ENCODE results near the gene RBBP9. TPM values are rescaled to one million over a fixed set of nuclear protein-coding genes. Genes with fewer than 3 reads are reported as not detected.

The RBBP9 gene
- total and polyA plus RNA-seq, 9 of the 15 experiments (the other 6 are each of a cell fraction or from before 2014, with no cell fraction given) = 0.94 to 4.4 (median 2.5) TPM

- H3K9me1 ChIP-seq (ENCODE audit: control insufficient read depth, insufficient read depth, low read length) = no peaks in the 10 kb centered on the region
- H2AFZ ChIP-seq (ENCODE audit: low read depth, low read length) = peak overlapping the region; percentile 91
- no TSS peak for BruUV-seq (replicated peaks)
- ChIA-PET POLR2A (interaction anchor here (0.9 to 1.5 kb wide), 3 partner anchors 9 to 41 kb away, joined by 3 to 7 read pairs (median 4); partner anchors contain the start of gene SEC23B), CTCF (ENCODE audit: low intra/inter-chr PET ratio) (no interaction called here)
- no peaks in the 10 kb centered on the region for H4K20me1 ChIP-seq (replicated peaks; ENCODE audit: control insufficient read depth, insufficient read depth, low read length)
- intact Hi-C loops (cut with micrococcal nuclease) = no loop called here
- H3K79me2 ChIP-seq (ENCODE audit: control insufficient read depth, insufficient read depth, low read length) = peaks cover 22% of the 10 kb centered on the region
- no peak overlapping the region for H3K27ac ChIP-seq (ENCODE audit: extremely low read depth, low read depth, low read length)
- DNase-seq (ENCODE audit: extremely low read depth in 1 of 4, low spot score in 3 of 4) (no peak), FAIRE-seq (no peak), ATAC-seq (peak; percentile 19)
- peaks cover 9% of the 10 kb centered on the region; the same call in 1 of the 3 replicates for H3K36me3 ChIP-seq (ENCODE audit: control insufficient read depth, insufficient read depth, low read length)
- no peaks in the 10 kb centered on the region for H3K9me3 ChIP-seq (replicated peaks; ENCODE audit: control insufficient read depth, insufficient read depth, low read depth, low read length)
- H3K27me3 ChIP-seq (ENCODE audit: control insufficient read depth in 2 of 2, insufficient read depth in 2 of 2, low read length in 2 of 2) = no peaks in the 10 kb centered on the region
- H3K4me2 ChIP-seq (ENCODE audit: insufficient read depth, low read length) = peak overlapping the region; percentile 78
- TF ChIP-seq, protein P1, sequence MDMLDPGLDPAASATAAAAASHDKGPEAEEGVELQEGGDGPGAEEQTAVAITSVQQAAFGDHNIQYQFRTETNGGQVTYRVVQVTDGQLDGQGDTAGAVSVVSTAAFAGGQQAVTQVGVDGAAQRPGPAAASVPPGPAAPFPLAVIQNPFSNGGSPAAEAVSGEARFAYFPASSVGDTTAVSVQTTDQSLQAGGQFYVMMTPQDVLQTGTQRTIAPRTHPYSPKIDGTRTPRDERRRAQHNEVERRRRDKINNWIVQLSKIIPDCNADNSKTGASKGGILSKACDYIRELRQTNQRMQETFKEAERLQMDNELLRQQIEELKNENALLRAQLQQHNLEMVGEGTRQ (CRISPR knock-in tag; IDR thresholded peaks at IDR 0.05) = no peak
- TF ChIP-seq, protein P2, sequence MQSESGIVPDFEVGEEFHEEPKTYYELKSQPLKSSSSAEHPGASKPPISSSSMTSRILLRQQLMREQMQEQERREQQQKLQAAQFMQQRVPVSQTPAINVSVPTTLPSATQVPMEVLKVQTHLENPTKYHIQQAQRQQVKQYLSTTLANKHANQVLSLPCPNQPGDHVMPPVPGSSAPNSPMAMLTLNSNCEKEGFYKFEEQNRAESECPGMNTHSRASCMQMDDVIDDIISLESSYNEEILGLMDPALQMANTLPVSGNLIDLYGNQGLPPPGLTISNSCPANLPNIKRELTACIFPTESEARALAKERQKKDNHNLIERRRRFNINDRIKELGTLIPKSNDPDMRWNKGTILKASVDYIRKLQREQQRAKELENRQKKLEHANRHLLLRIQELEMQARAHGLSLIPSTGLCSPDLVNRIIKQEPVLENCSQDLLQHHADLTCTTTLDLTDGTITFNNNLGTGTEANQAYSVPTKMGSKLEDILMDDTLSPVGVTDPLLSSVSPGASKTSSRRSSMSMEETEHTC (IDR thresholded peaks at IDR 0.05) = no peak
- 2% methylated on average over 13 of the region's 15 CpGs for WGBS (ENCODE audit: insufficient coverage, low coverage, missing lambda C conversion rate)
- peak overlapping the region; percentile 75 to 81; a peak in 3 of 4 replicates for H3K9ac ChIP-seq (ENCODE audit: insufficient read depth in 1 of 2, low read depth in 2 of 2, low read length in 2 of 2)
- in situ Hi-C loops (cut with MboI) = no loop called here
- peak overlapping the region; percentile 82 for H3K4me3 ChIP-seq
- H3K4me1 ChIP-seq (replicated peaks in 1 of 2; ENCODE audit: control insufficient read depth in 2 of 2, insufficient read depth in 2 of 2, low read length in 2 of 2) = peaks cover 0 to 11% of the 10 kb centered on the region in 2 experiments; a peak in 1 of 5 replicates
Observed at GRCh38 chr20:18466574-18466893, 30.5 kb downstream of the RBBP9 start.

Data from K562 (cell line).